ENCODE measurements around the gene CLECL1.
A peak's percentile ranks its signal among the peaks of the same experiment; 100 is the strongest.
"Not testable (repeated sequence)": the region's sequence is repeated elsewhere in the genome, so short reads cannot be mapped to it uniquely, and the experiment has no call there.

The CLECL1 gene

GRCh38 chr12:9718968-9719367 lies 13.9 kb downstream of the CLECL1 start:
- no peak for DNase-seq

GRCh38 chr12:9717070-9717925 lies 15.6 kb downstream of the CLECL1 start:
- DNase-seq = no peak

DNA sequence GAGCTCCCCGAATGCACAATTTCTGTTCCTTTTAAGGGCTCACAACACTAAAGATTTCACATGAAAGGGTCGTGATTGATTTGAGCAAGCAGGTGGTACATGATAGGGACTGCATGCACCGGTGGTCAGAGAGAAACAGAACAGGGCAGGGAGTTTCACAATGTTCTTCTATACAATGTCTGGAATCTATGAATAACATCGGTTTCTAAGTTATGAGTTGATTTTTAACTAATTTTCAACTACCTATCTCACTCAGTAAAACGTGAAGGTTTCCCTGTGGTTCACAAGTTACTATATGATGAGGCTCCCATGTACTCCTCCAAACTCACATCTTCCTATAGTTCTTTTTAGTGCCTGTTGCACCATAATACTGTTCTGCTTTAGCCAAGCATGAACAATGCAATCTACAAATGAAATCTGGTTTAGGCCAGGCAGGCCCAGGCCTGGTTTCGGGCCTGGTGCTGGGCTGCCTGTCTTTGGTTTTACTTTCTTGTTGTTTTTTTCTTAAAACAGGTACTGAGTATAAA lies 19.8 kb downstream of the CLECL1 start:
- DNase-seq = not testable (repeated sequence)

DNA sequence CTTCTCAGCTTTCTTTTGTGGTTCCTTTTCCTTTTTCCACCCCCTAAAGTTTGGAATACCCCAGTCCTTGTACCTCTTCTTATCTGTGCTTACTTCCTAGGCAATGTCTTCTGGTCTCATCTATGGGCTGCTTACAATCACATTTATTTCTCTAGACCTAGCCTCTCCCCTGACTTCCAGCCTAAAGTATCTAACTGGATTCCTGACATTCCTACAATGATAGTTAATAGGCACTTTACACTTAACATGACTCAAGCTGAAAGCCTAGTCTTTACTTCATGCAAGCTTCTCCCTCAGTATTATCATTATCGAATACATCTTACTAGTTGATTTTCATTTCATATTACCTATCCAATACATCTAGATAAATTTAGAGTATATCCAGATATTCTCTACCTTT lies 21.2 kb downstream of the CLECL1 start:
- no peak for DNase-seq

GRCh38 chr12:9710584-9711375 lies 22.1 kb downstream of the CLECL1 start:
- DNase-seq = no peak

- DNase-seq = no peak
Measured at GRCh38 chr12:9708853-9709252, 24.0 kb downstream of the CLECL1 start.

GRCh38 chr12:9707864-9708808 lies 24.8 kb downstream of the CLECL1 start:
- DNase-seq = peak; percentile 55

GRCh38 chr12:9707356-9707755 lies 25.5 kb downstream of the CLECL1 start:
- no peak for DNase-seq

- no peak for DNase-seq
Measured at GRCh38 chr12:9706086-9706685, 26.7 kb downstream of the CLECL1 start.

DNA sequence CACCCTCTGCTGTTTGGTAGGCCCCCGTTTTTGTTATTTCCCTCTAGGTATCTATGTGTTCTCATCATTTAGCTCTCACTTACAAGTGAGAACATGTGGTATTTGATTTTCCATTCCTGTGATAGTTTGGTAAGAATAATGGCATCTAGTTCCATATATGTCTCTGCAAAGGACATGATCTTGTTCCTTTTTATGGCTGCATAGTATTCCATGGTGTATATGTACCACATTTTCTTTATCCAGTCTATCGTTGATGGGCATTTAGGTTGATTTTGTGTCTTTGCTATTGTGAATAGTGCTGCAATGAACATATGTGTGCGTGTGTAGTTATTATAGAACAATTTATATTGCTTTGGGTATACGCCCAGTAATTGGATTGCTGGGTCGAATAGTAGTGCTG lies 28.3 kb downstream of the CLECL1 start:
- DNase-seq = not testable (repeated sequence)

GRCh38 chr12:9702255-9702654 lies 30.6 kb downstream of the CLECL1 start:
- no peak for DNase-seq

- no peak for DNase-seq
Measured at GRCh38 chr12:9701380-9702154, 31.3 kb downstream of the CLECL1 start.

- no peak for DNase-seq
Measured at GRCh38 chr12:9700606-9700956, 32.3 kb downstream of the CLECL1 start.

DNA sequence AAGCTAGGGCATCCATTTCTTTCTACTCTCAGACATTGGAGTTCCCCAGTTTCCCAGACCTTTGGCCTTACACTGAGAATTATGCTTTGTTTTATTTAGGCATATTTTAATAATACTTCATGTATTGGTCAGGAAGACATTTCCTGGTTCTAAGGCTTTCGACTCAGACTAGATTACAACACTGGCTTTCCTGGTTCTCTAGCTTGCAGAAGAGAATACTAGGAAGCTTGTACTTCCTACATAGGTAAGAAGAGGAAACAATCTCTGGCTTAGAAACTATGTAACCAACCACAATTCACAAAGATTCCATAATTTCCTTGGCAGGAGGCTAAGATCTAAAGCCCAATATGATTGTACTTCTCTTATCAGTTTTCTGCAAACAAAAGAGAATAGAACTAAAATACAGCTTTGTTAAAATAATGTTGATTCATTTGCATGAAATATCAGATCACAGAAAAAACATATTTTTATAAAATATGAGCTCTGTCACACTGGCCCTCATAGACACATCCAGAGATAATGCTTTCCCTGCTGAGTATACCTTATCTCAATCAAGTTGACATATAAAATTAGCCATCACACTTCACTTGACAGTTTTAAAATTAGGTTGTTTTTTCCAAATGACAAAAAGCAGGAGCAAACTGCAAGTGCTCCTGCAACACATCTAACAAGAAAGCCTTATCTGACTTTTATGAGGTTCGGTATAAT lies 32.8 kb downstream of the CLECL1 start:
- DNase-seq = no peak

DNA sequence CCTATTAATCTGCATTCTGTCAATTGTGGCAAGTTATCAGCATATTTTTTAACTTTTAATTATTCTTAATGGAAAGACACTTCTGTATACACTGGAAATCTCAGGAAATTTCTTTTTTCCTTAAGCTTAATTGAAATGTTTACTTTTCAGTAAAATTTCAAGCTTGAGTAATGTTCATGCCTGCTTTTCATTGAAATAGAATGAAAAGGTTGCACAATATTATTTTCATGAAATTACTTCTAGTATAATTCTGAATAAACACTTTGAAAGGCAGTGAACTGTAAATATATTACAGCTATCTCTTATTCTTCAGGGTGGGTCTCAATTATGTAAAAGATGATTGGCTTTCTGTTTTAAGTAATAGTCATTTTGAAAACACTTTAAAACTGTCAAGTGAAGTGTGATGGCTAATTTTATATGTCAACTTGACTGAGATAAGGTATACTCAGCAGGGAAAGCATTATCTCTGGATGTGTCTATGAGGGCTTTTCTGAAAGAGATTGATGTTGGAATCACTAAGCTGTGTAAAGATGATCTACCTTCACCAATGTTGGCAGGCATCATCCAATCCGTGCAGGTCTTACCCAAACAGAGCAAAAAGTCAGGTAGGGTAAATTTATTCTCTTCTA lies 33.5 kb downstream of the CLECL1 start:
- no peak for DNase-seq

DNA sequence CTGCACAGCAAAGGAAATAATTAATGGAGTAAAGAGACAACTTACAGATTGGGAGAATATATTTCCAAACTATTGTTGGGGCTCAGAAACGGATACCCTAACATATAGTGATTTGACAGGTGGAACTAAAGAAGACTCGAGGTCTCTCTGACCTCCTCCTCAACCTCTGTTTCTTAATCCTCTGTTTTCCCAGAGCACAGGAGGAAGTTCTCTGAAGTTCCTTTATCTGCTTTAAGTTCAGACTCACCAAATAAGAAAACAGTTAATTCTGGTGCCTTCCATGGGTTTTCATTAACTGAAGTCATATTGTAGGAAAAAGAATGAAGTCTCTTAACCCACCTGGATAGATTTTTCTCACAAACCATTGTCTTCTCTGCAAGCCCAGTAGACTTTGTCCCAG lies 34.2 kb downstream of the CLECL1 start:
- DNase-seq = no peak

DNA sequence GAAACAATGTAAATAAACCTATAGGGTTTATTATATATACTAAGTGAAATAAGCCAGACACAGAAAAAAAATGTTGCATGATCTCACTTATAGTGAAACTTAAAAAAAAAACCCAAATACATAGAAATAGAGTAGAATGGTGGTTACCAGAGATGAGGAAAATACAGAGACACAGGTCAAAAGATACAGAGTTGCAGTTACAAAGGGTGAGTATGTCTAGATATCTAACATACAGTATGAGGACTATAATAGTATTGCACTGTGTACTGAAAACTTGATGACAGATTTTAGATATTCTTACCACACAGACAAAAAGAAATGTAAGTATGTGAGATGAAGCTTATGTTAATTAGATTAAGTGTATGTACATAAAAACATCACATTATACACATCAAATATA lies 35.3 kb downstream of the CLECL1 start:
- no peak for DNase-seq

GRCh38 chr12:9695661-9696060 lies 37.2 kb downstream of the CLECL1 start:
- not testable (repeated sequence) for DNase-seq

GRCh38 chr12:9695150-9695549 lies 37.7 kb downstream of the CLECL1 start:
- DNase-seq = not testable (repeated sequence)

- DNase-seq = no peak
Measured at GRCh38 chr12:9694241-9694640, 38.7 kb downstream of the CLECL1 start.
